GM03348 (cell line): ENCODE results near the gene DDR1.
A peak's percentile ranks its signal among the peaks of the same experiment; 100 is the strongest.

Experiments
- DNase-seq: peaks from one replicate; pipeline ENCODE4 v3.0.0; 2012; ENCODE audit warnings: low spot score

DDR1 gene

GRCh38 chr6:30881392-30882203 is 2.7 kb upstream of the DDR1 start:
- DNase-seq = no peak

- no peak for DNase-seq
Observed at GRCh38 chr6:30882204-30882758, 2.0 kb upstream of the DDR1 start.

GRCh38 chr6:30882759-30883684 is 1.3 kb upstream of the DDR1 start:
- DNase-seq = no peak

GRCh38 chr6:30884521-30885480 is 482 bp downstream of the DDR1 start:
- peak; percentile 71 for DNase-seq

GRCh38 chr6:30885481-30885998 is 1.2 kb downstream of the DDR1 start:
- no peak for DNase-seq

GRCh38 chr6:30885999-30886896 is 1.9 kb downstream of the DDR1 start:
- DNase-seq = peak; percentile 84

GRCh38 chr6:30886897-30887255 is 2.6 kb downstream of the DDR1 start:
- DNase-seq = no peak

GRCh38 chr6:30887901-30888815 is 3.8 kb downstream of the DDR1 start:
- DNase-seq = peak; percentile 75

- no peak for DNase-seq
Observed at GRCh38 chr6:30888816-30889495, 4.6 kb downstream of the DDR1 start.

GRCh38 chr6:30889496-30889885 is 5.2 kb downstream of the DDR1 start:
- DNase-seq = no peak

- DNase-seq = no peak
Observed at GRCh38 chr6:30889921-30890645, 5.8 kb downstream of the DDR1 start.

GRCh38 chr6:30890646-30891449 is 6.5 kb downstream of the DDR1 start:
- no peak for DNase-seq

GRCh38 chr6:30891450-30891723 is 7.1 kb downstream of the DDR1 start:
- no peak for DNase-seq

- DNase-seq = no peak
Observed at GRCh38 chr6:30891816-30892538, 7.7 kb downstream of the DDR1 start.

- no peak for DNase-seq
Observed at GRCh38 chr6:30893001-30893591, 8.8 kb downstream of the DDR1 start.

GRCh38 chr6:30893666-30894065 is 9.3 kb downstream of the DDR1 start:
- no peak for DNase-seq
